ENCODE results near the gene CLEC4D. TPM values are rescaled to one million over a fixed set of nuclear protein-coding genes. Genes with fewer than 3 reads are reported as not detected.
"Not testable (repeated sequence)": the region's sequence is repeated elsewhere in the genome, so short reads cannot be mapped to it uniquely, and the experiment has no call there.

Gene CLEC4D
- total RNA-seq, 1 donor from 2014 or later, result under 0.01 TPM

- Histone ChIP-seq H3K9me3 (ENCODE audit: control insufficient read depth in 3 of 3, low read length in 3 of 3) (no peaks in the 10 kb centered on the region), H3K36me3 (ENCODE audit: control insufficient read depth in 3 of 3, insufficient read depth in 3 of 3, low read length in 3 of 3) (no peaks in the 10 kb centered on the region), H3K9ac (ENCODE audit: low read depth in 1 of 3, low read length in 3 of 3) (no peak overlapping the region), H3K4me1 (ENCODE audit: control insufficient read depth in 3 of 3, insufficient read depth in 3 of 3, low read length in 3 of 3) (no peaks in the 10 kb centered on the region), H3K27ac (ENCODE audit: low read depth, low read length) (no peak overlapping the region), H3K27me3 (ENCODE audit: control insufficient read depth in 3 of 3, insufficient read depth in 3 of 3, low read length in 3 of 3) (no peaks in the 10 kb centered on the region), H3K4me3 (ENCODE audit: low read length in 3 of 3) (no peak overlapping the region)
These were observed 41.3 kb downstream of the CLEC4D start for GRCh38 chr12:8554451-8555195.

- Histone ChIP-seq H3K27ac (ENCODE audit: low read depth, low read length) (no peak overlapping the region), H3K4me1 (ENCODE audit: control insufficient read depth in 3 of 3, insufficient read depth in 3 of 3, low read length in 3 of 3) (no peaks in the 10 kb centered on the region), H3K4me3 (ENCODE audit: low read length in 3 of 3) (no peak overlapping the region), H3K9ac (ENCODE audit: low read depth in 1 of 3, low read length in 3 of 3) (no peak overlapping the region), H3K36me3 (ENCODE audit: control insufficient read depth in 3 of 3, insufficient read depth in 3 of 3, low read length in 3 of 3) (no peaks in the 10 kb centered on the region), H3K9me3 (ENCODE audit: control insufficient read depth in 3 of 3, low read length in 3 of 3) (no peaks in the 10 kb centered on the region), H3K27me3 (ENCODE audit: control insufficient read depth in 3 of 3, insufficient read depth in 3 of 3, low read length in 3 of 3) (peaks cover 0 to 3% (median 0%) of the 10 kb centered on the region in 3 donors)
These were observed 43.3 kb downstream of the CLEC4D start for GRCh38 chr12:8556531-8557097.

GRCh38 chr12:8559676-8560075 is 46.4 kb downstream of the CLEC4D start:
- H3K4me3 ChIP-seq (ENCODE audit: low read length in 3 of 3), result no peak overlapping the region
- H3K27ac ChIP-seq (ENCODE audit: low read depth, low read length), result no peak overlapping the region
- no peaks in the 10 kb centered on the region for H3K4me1 ChIP-seq (ENCODE audit: control insufficient read depth in 3 of 3, insufficient read depth in 3 of 3, low read length in 3 of 3)
- peaks cover 0 to 4% (median 0%) of the 10 kb centered on the region in 3 donors for H3K9me3 ChIP-seq (ENCODE audit: control insufficient read depth in 3 of 3, low read length in 3 of 3)
- H3K27me3 ChIP-seq (ENCODE audit: control insufficient read depth in 3 of 3, insufficient read depth in 3 of 3, low read length in 3 of 3), result peaks cover 0 to 3% (median 0%) of the 10 kb centered on the region in 3 donors
- no peaks in the 10 kb centered on the region for H3K36me3 ChIP-seq (ENCODE audit: control insufficient read depth in 3 of 3, insufficient read depth in 3 of 3, low read length in 3 of 3)
- no peak overlapping the region for H3K9ac ChIP-seq (ENCODE audit: low read depth in 1 of 3, low read length in 3 of 3)

DNA sequence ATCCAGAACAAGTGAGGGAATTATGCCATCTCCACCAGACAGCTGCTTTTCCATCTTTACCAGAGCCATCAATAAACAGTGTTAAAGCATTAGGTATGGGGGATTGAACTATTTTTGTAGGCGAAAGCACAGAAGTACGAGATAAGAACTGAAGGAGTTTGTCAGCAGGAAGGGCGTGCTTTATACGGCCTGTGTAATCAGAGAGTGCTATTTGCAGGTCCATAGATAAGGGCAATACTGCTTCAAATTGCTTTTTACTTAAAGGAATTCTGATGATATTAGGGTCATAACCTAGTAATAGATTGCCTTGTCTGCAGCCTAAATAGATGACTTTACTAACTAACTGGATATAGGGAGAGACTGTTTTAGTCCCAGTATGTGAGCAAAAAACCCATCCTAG is 47.7 kb downstream of the CLEC4D start:
- peaks cover 0 to 4% (median 0%) of the 10 kb centered on the region in 3 donors for H3K9me3 ChIP-seq (ENCODE audit: control insufficient read depth in 3 of 3, low read length in 3 of 3)
- peaks cover 0 to 5% (median 0%) of the 10 kb centered on the region in 3 donors for H3K27me3 ChIP-seq (ENCODE audit: control insufficient read depth in 3 of 3, insufficient read depth in 3 of 3, low read length in 3 of 3)
- no peak overlapping the region for H3K4me3 ChIP-seq (ENCODE audit: low read length in 3 of 3)
- H3K27ac ChIP-seq (ENCODE audit: low read depth, low read length), result no peak overlapping the region
- H3K4me1 ChIP-seq (ENCODE audit: control insufficient read depth in 3 of 3, insufficient read depth in 3 of 3, low read length in 3 of 3), result no peaks in the 10 kb centered on the region
- no peaks in the 10 kb centered on the region for H3K36me3 ChIP-seq (ENCODE audit: control insufficient read depth in 3 of 3, insufficient read depth in 3 of 3, low read length in 3 of 3)
- H3K9ac ChIP-seq (ENCODE audit: low read depth in 1 of 3, low read length in 3 of 3), result no peak overlapping the region

DNA sequence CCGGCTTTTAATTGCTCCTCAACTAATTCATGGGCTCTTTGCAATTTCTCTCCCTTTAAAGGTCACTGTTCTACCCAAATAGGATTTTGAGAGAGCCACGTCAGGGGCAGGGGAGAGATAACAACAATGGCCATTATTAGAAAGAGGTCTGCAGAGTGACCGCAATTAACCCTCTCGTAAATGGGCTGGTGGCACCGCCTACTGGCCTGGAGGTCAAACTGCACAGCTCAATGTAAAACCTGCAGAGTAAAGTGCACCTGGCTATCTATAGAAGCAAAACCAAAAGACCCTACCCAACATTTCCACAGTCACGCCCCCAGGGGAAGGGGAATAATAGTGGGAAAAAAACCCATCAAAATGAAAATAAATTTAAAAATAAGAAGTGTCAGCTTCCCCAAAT is 49.0 kb downstream of the CLEC4D start:
- Histone ChIP-seq H3K4me1 (ENCODE audit: control insufficient read depth in 3 of 3, insufficient read depth in 3 of 3, low read length in 3 of 3) (no peaks in the 10 kb centered on the region), H3K9ac (ENCODE audit: low read depth in 1 of 3, low read length in 3 of 3) (no peak overlapping the region), H3K4me3 (ENCODE audit: low read length in 3 of 3) (no peak overlapping the region), H3K9me3 (ENCODE audit: control insufficient read depth in 3 of 3, low read length in 3 of 3) (peaks cover 0 to 4% (median 0%) of the 10 kb centered on the region in 3 donors), H3K27ac (ENCODE audit: low read depth, low read length) (no peak overlapping the region), H3K36me3 (ENCODE audit: control insufficient read depth in 3 of 3, insufficient read depth in 3 of 3, low read length in 3 of 3) (no peaks in the 10 kb centered on the region), H3K27me3 (ENCODE audit: control insufficient read depth in 3 of 3, insufficient read depth in 3 of 3, low read length in 3 of 3) (peaks cover 0 to 5% (median 0%) of the 10 kb centered on the region in 3 donors)

DNA sequence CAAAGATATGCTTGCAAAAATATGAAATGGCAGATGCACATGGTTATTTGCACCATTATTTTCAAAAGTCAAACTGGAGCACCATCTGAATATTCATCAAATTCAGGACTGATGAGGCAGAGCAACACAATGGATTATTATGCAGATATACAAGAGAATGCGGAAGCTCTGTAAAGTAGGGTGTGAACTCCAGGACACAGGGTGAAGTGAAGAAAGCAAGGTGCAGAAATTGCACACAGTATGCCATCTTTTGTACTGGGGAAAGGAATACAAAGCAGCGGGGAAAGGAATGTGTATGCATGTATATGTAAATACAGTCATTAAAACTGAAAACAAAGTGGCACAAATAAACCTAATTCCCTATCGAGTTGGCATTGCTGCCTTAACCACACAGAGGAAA is 50.1 kb downstream of the CLEC4D start:
- no peak overlapping the region for H3K4me3 ChIP-seq (ENCODE audit: low read length in 3 of 3)

GRCh38 chr12:8564656-8565055 is 51.4 kb downstream of the CLEC4D start:
- H3K4me3 ChIP-seq (ENCODE audit: low read length in 3 of 3), result no peak overlapping the region
- peaks cover 0 to 5% (median 0%) of the 10 kb centered on the region in 3 donors for H3K27me3 ChIP-seq (ENCODE audit: control insufficient read depth in 3 of 3, insufficient read depth in 3 of 3, low read length in 3 of 3)
- no peaks in the 10 kb centered on the region for H3K36me3 ChIP-seq (ENCODE audit: control insufficient read depth in 3 of 3, insufficient read depth in 3 of 3, low read length in 3 of 3)
- no peak overlapping the region for H3K27ac ChIP-seq (ENCODE audit: low read depth, low read length)
- H3K9ac ChIP-seq (ENCODE audit: low read depth in 1 of 3, low read length in 3 of 3), result no peak overlapping the region
- peaks cover 0 to 4% (median 0%) of the 10 kb centered on the region in 3 donors for H3K9me3 ChIP-seq (ENCODE audit: control insufficient read depth in 3 of 3, low read length in 3 of 3)
- H3K4me1 ChIP-seq (ENCODE audit: control insufficient read depth in 3 of 3, insufficient read depth in 3 of 3, low read length in 3 of 3), result no peaks in the 10 kb centered on the region

More for the DNA sequence above, 50.1 kb downstream of the CLEC4D start:
- H3K27me3 ChIP-seq (ENCODE audit: control insufficient read depth in 3 of 3, insufficient read depth in 3 of 3, low read length in 3 of 3), result peaks cover 0 to 5% (median 0%) of the 10 kb centered on the region in 3 donors
- H3K36me3 ChIP-seq (ENCODE audit: control insufficient read depth in 3 of 3, insufficient read depth in 3 of 3, low read length in 3 of 3), result no peaks in the 10 kb centered on the region
- H3K27ac ChIP-seq (ENCODE audit: low read depth, low read length), result no peak overlapping the region
- peaks cover 0 to 4% (median 0%) of the 10 kb centered on the region in 3 donors for H3K9me3 ChIP-seq (ENCODE audit: control insufficient read depth in 3 of 3, low read length in 3 of 3)
- H3K4me1 ChIP-seq (ENCODE audit: control insufficient read depth in 3 of 3, insufficient read depth in 3 of 3, low read length in 3 of 3), result no peaks in the 10 kb centered on the region
- H3K9ac ChIP-seq (ENCODE audit: low read depth in 1 of 3, low read length in 3 of 3), result no peak overlapping the region

DNA sequence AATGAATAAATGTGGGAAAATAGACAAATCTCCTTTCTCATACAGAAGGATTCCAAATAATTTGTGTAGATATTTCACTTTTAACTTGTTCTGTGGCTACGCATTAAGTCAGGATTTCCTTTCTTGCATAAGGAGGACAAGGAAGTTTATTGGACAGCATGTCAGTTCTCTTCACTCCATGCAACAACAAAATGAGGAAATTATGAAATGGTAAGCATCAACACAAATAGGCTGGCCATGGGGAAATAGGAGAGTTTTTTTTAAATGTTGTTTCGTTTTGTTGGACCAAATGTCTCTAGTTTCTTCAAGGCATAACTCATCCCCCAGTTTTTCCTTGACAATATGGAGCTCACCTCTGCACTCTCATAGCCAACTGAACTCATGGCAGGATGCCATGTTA is 52.7 kb downstream of the CLEC4D start:
- H3K4me3 ChIP-seq (ENCODE audit: low read length in 3 of 3); H3K27ac ChIP-seq (ENCODE audit: low read depth, low read length); H3K27me3 ChIP-seq (ENCODE audit: control insufficient read depth in 3 of 3, insufficient read depth in 3 of 3, low read length in 3 of 3); H3K9ac ChIP-seq (ENCODE audit: low read depth in 1 of 3, low read length in 3 of 3); H3K4me1 ChIP-seq (ENCODE audit: control insufficient read depth in 3 of 3, insufficient read depth in 3 of 3, low read length in 3 of 3); H3K9me3 ChIP-seq (ENCODE audit: control insufficient read depth in 3 of 3, low read length in 3 of 3); H3K36me3 ChIP-seq (ENCODE audit: control insufficient read depth in 3 of 3, insufficient read depth in 3 of 3, low read length in 3 of 3): not testable (repeated sequence)

DNA sequence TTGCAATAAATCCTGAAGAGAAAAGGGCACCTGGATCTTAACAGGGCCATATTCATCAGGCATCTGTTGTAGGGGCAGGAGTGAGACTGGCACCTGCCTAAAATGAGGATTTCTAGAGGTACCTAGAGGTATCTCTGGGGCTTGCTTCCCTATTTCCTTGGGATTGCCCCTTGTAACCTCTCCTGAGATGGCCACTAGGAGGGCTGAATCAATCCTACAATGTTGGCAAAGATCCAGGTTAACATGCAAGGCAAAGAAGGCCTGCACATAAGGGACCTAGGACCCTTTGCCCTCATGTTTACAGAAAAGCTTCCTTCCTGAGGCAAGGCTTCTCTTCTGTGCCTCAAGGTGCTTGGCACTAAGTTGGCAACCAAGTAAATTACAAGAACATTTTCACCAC is 53.2 kb downstream of the CLEC4D start:
- H3K9me3 ChIP-seq (ENCODE audit: control insufficient read depth in 3 of 3, low read length in 3 of 3), result peaks cover 0 to 4% (median 0%) of the 10 kb centered on the region in 3 donors
- no peak overlapping the region for H3K9ac ChIP-seq (ENCODE audit: low read depth in 1 of 3, low read length in 3 of 3)
- no peaks in the 10 kb centered on the region for H3K36me3 ChIP-seq (ENCODE audit: control insufficient read depth in 3 of 3, insufficient read depth in 3 of 3, low read length in 3 of 3)
- H3K4me3 ChIP-seq (ENCODE audit: low read length in 3 of 3), result no peak overlapping the region
- no peaks in the 10 kb centered on the region for H3K4me1 ChIP-seq (ENCODE audit: control insufficient read depth in 3 of 3, insufficient read depth in 3 of 3, low read length in 3 of 3)
- H3K27ac ChIP-seq (ENCODE audit: low read depth, low read length), result no peak overlapping the region
- H3K27me3 ChIP-seq (ENCODE audit: control insufficient read depth in 3 of 3, insufficient read depth in 3 of 3, low read length in 3 of 3), result peaks cover 0 to 2% (median 0%) of the 10 kb centered on the region in 3 donors

Data from skeletal muscle tissue (tissue), 4 donors.